GM19240 (cell line): ENCODE data around the gene CPXM2.
"Not testable (repeated sequence)": the region's sequence is repeated elsewhere in the genome, so short reads cannot be mapped to it uniquely, and the experiment has no call there.

ENCODE experiments used
- DNase-seq: peaks from one replicate; pipeline ENCODE4 v3.0.0; 2011; ENCODE audit warnings: low spot score; ENCODE audit not compliant: insufficient read length

Gene CPXM2

GRCh38 chr10:123746061-123746460 lies 145.5 kb downstream of the CPXM2 start:
- DNase-seq, result no peak

- DNase-seq, result no peak
These were observed 147.4 kb downstream of the CPXM2 start for GRCh38 chr10:123744224-123744536.

- DNase-seq, result no peak
These were observed 148.0 kb downstream of the CPXM2 start for GRCh38 chr10:123743441-123744223.

GRCh38 chr10:123742751-123743440 lies 148.7 kb downstream of the CPXM2 start:
- no peak for DNase-seq

GRCh38 chr10:123741711-123742110 lies 149.9 kb downstream of the CPXM2 start:
- no peak for DNase-seq

- DNase-seq, result no peak
These were observed 150.5 kb downstream of the CPXM2 start for GRCh38 chr10:123741146-123741545.

- not testable (repeated sequence) for DNase-seq
These were observed 154.7 kb downstream of the CPXM2 start for GRCh38 chr10:123736917-123737316.

- DNase-seq, result no peak
These were observed 162.1 kb downstream of the CPXM2 start for GRCh38 chr10:123729523-123729922.

GRCh38 chr10:123726836-123727235 lies 164.8 kb downstream of the CPXM2 start:
- DNase-seq, result no peak

GRCh38 chr10:123726381-123726780 lies 165.2 kb downstream of the CPXM2 start:
- no peak for DNase-seq

GRCh38 chr10:123724747-123725146 lies 166.9 kb downstream of the CPXM2 start:
- DNase-seq, result no peak

GRCh38 chr10:123722351-123722750 lies 169.3 kb downstream of the CPXM2 start:
- DNase-seq, result no peak

- DNase-seq, result no peak
These were observed 170.1 kb downstream of the CPXM2 start for GRCh38 chr10:123721441-123722049.

GRCh38 chr10:123720536-123720935 lies 171.1 kb downstream of the CPXM2 start:
- DNase-seq, result no peak

GRCh38 chr10:123718544-123719060 lies 173.0 kb downstream of the CPXM2 start:
- DNase-seq, result no peak

- no peak for DNase-seq
These were observed 174.3 kb downstream of the CPXM2 start for GRCh38 chr10:123717336-123717735.

GRCh38 chr10:123715546-123715945 lies 176.1 kb downstream of the CPXM2 start:
- DNase-seq, result no peak

GRCh38 chr10:123706236-123706635 lies 185.4 kb downstream of the CPXM2 start:
- no peak for DNase-seq

- no peak for DNase-seq
These were observed 186.8 kb downstream of the CPXM2 start for GRCh38 chr10:123704812-123705211.

GRCh38 chr10:123704076-123704475 lies 187.5 kb downstream of the CPXM2 start:
- DNase-seq, result no peak

- no peak for DNase-seq
These were observed 188.3 kb downstream of the CPXM2 start for GRCh38 chr10:123703195-123703790.
